Lung (tissue), 12 donors: Measurements from ENCODE around the gene NBAS. TPM values are rescaled to one million over a fixed set of nuclear protein-coding genes. Genes with fewer than 3 reads are reported as not detected.

Source experiments
- ATAC-seq: fragments of 200-7000 bp; cut with Tn5 transposase; one replicate; pipeline ENCODE4 v1.9.1; 2020; ENCODE audit warnings: moderate number of reproducible peaks; ENCODE audit not compliant: insufficient read depth, low FRiP score
- DNase-seq, 3 donors: peaks; one replicate each; pipeline ENCODE4 v3.0.0-alpha.2; 2013 to 2017
- H3K27ac ChIP-seq, 2 donors: one replicate each; pipeline ENCODE4 v1.5.1; 2013; ENCODE audit warnings: mild to moderate bottlenecking in 2 of 2, moderate library complexity in 2 of 2, control low read depth in 1 of 2, inconsistent platforms in 1 of 2, low read depth in 1 of 2, low read length in 1 of 2
- H3K27me3 ChIP-seq, 3 donors: one replicate each; pipeline ENCODE4 v1.5.1; 2013; ENCODE audit warnings: low read length in 2 of 3; ENCODE audit not compliant: control insufficient read depth in 3 of 3, insufficient read depth in 3 of 3
- H3K36me3 ChIP-seq, 4 donors: one replicate each; pipeline ENCODE4 v1.5.1; 2013; ENCODE audit warnings: low read length in 4 of 4, mild to moderate bottlenecking in 1 of 4, moderate library complexity in 1 of 4; ENCODE audit not compliant: control insufficient read depth in 4 of 4, insufficient read depth in 4 of 4
- H3K4me1 ChIP-seq, 5 donors: one replicate each; pipeline ENCODE4 v1.5.1; 2013; ENCODE audit warnings: low read length in 5 of 5, mild to moderate bottlenecking in 2 of 5, moderate library complexity in 1 of 5; ENCODE audit not compliant: control insufficient read depth in 5 of 5, insufficient read depth in 5 of 5
- H3K4me3 ChIP-seq: one replicate; pipeline ENCODE4 v1.5.1; 2013; ENCODE audit warnings: mild to moderate bottlenecking, control low read depth, moderate library complexity
- H3K9ac ChIP-seq, 2 donors: one replicate each; pipeline ENCODE4 v1.5.1; 2013; ENCODE audit warnings: low read length in 2 of 2, control low read depth in 1 of 2; ENCODE audit not compliant: insufficient read depth in 1 of 2
- H3K9me3 ChIP-seq, 4 donors: one replicate each; pipeline ENCODE4 v1.5.1; 2013; ENCODE audit warnings: low read length in 3 of 4, mild to moderate bottlenecking in 1 of 4, moderate library complexity in 1 of 4; ENCODE audit not compliant: control insufficient read depth in 4 of 4, insufficient read depth in 3 of 4
- CTCF ChIP-seq: IDR thresholded peaks from 2 replicates; pipeline ENCODE4 v1.5.1; 2012; ENCODE audit warnings: mild to moderate bottlenecking; ENCODE audit errors: control extremely low read depth, extremely low read depth
- WGBS, 2 donors: extraction: QIAGEN DNeasy Blood & Tissue Kit; methylation state at CpG; one replicate each; pipeline ENCODE4 v1.1.7; 2013; 5-methylcytosine and 5-hydroxymethylcytosine counted together
- polyA plus RNA-seq, 2 donors: library from polyadenylated mRNA; stranded (reverse); fragments of 200-250 nt; gene quantifications; one replicate each; pipeline ENCODE4 v1.2.1, GENCODE V29; 2013
- total RNA-seq, 2 donors: library from RNA; depleted of rRNA in 1 of 2; stranded (reverse); fragments of >200 nt in 1 of 2; gene quantifications; one replicate each; pipeline ENCODE4 v1.2.1, GENCODE V29; 2014 to 2021
- donor health status: control.
- donor health status: control.
- donor health status: Bipolar disorder and iron deficiency.
- donor health status: healthy.
- donor health status: DM: yes; HTN: yes; CAD: no.

Gene NBAS
- total and polyA plus RNA-seq, 4 donors: 15.6 to 61.3 (median 35.4) TPM

- no peaks in the 10 kb centered on the region for H3K27me3 ChIP-seq
- no peak for DNase-seq
Measured at GRCh38 chr2:15602393-15602792, 41.3 kb upstream of the NBAS start.

DNA sequence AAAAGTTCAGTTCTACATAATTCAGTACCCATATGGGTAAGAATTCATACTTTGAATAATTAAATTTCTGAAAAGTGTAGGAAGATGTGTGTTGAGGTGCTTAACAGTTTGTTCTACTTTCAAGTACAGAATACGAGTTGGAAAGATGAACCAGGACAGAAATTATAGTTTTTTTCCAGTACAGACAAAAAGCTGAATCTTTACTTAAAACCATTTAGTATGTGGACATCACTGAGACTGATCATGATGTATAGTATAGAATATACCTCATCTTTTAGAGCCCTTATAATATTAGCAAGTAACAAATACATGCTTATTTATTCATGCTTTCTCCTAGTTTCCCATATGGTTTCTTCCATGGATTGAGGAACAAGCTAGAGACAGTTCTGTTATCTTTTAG is 40.5 kb upstream of the NBAS start:
- H3K27ac ChIP-seq: no peak overlapping the region
- H3K9me3 ChIP-seq: no peaks in the 10 kb centered on the region
- H3K27me3 ChIP-seq: no peaks in the 10 kb centered on the region
- ATAC-seq: no peak
- 95 to 97% methylated on average over 1 of the region's 1 CpG for WGBS, 2 donors
- TF ChIP-seq CTCF: no peak
- no peak for DNase-seq
- no peak overlapping the region for H3K4me3 ChIP-seq
- H3K36me3 ChIP-seq: peaks cover 26 to 59% (median 52%) of the 10 kb centered on the region in 4 donors
- no peaks in the 10 kb centered on the region for H3K4me1 ChIP-seq
- H3K9ac ChIP-seq: no peak overlapping the region

More at GRCh38 chr2:15602393-15602792, 41.3 kb upstream of the NBAS start:
- no peak for TF ChIP-seq CTCF
- Histone ChIP-seq H3K9me3 (no peaks in the 10 kb centered on the region), H3K27ac (no peak overlapping the region), H3K4me1 (no peaks in the 10 kb centered on the region), H3K36me3 (peaks cover 26 to 59% (median 51%) of the 10 kb centered on the region in 4 donors), H3K9ac (no peak overlapping the region), H3K4me3 (no peak overlapping the region)
- 93 to 94% methylated on average over 8 of the region's 8 CpGs for WGBS, 2 donors
- no peak for ATAC-seq

DNA sequence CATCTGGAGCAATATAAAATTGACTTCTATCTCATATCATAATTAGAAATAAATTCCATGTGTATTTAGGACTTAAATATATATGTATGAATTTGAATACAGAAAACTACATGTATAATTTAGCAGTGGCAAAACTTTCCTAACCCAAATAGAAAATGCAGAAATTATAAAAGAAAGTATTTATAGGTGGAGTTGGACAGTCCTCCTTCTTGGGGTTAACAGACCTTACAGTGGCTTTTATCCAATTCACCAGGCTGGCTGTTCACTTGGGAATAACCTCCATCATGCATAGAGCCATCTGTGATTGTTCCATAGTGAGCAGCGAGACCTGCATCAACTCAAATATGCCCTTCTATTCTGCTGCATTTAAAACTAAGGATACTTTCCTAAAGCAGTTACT is 38.9 kb upstream of the NBAS start:
- TF ChIP-seq CTCF: no peak
- Histone ChIP-seq H3K27ac (no peak overlapping the region), H3K9ac (no peak overlapping the region), H3K4me1 (peaks cover 0 to 2% (median 0%) of the 10 kb centered on the region in 5 donors), H3K27me3 (no peaks in the 10 kb centered on the region), H3K4me3 (no peak overlapping the region), H3K36me3 (peaks cover 22 to 59% (median 49%) of the 10 kb centered on the region in 4 donors), H3K9me3 (no peaks in the 10 kb centered on the region)
- DNase-seq: no peak
- no peak for ATAC-seq
- 96 to 97% methylated on average over 1 of the region's 1 CpG for WGBS, 2 donors

- WGBS, 2 donors: 93 to 94% methylated on average over 4 of the region's 4 CpGs
- Histone ChIP-seq H3K4me1 (peaks cover 0 to 8% (median 7%) of the 10 kb centered on the region in 5 donors), H3K9ac (no peak overlapping the region), H3K27me3 (no peaks in the 10 kb centered on the region), H3K36me3 (peaks cover 12 to 41% (median 34%) of the 10 kb centered on the region in 4 donors), H3K27ac (no peak overlapping the region), H3K9me3 (no peaks in the 10 kb centered on the region), H3K4me3 (no peak overlapping the region)
- DNase-seq: no peak
- TF ChIP-seq CTCF: no peak
- no peak for ATAC-seq
Measured at GRCh38 chr2:15596968-15597367, 35.8 kb upstream of the NBAS start.
